OCI-LY1 (cell line): ENCODE results near the gene SLCO2B1.
"Not testable (repeated sequence)": the region's sequence is repeated elsewhere in the genome, so short reads cannot be mapped to it uniquely, and the experiment has no call there.

Experiments
- H2AFZ ChIP-seq: fragments of 200-600 bp; sonication (generic), shearing (Covaris generic); 2 replicates; pipeline ENCODE4 v1.6.0; 2014; ENCODE audit warnings: antibody characterized with exemption, mild to moderate bottlenecking, low read length
- H3F3A ChIP-seq: fragments of 200-600 bp; sonication (generic), shearing (Covaris generic); 2 replicates; pipeline ENCODE4 v1.6.0; 2014; ENCODE audit warnings: mild to moderate bottlenecking, antibody characterized with exemption, low read length, moderate library complexity; ENCODE audit not compliant: insufficient read depth
- H3K27ac ChIP-seq: fragments of 200-600 bp; sonication (generic); 2 replicates; pipeline ENCODE4 v1.5.1; 2014; ENCODE audit warnings: low read length, mixed run types, mild to moderate bottlenecking, low read depth; ENCODE audit not compliant: poor library complexity, severe bottlenecking
- H3K27me3 ChIP-seq: fragments of 200-600 bp; sonication (generic); 2 replicates; pipeline ENCODE4 v1.6.0; 2014; ENCODE audit warnings: antibody characterized with exemption, mild to moderate bottlenecking, low read length, moderate library complexity; ENCODE audit not compliant: insufficient read depth
- H3K36me3 ChIP-seq: fragments of 200-600 bp; sonication (generic); 2 replicates; pipeline ENCODE4 v1.6.1; 2014; ENCODE audit warnings: mild to moderate bottlenecking, antibody characterized with exemption, low read length, moderate library complexity, mixed read lengths; ENCODE audit not compliant: insufficient read depth
- H3K4me1 ChIP-seq: fragments of 200-600 bp; sonication (generic); 2 replicates; pipeline ENCODE4 v1.5.1; 2014; ENCODE audit warnings: mild to moderate bottlenecking, low read length, moderate library complexity; ENCODE audit not compliant: insufficient read depth, severe bottlenecking
- H3K4me2 ChIP-seq: fragments of 200-600 bp; sonication (generic), shearing (Covaris generic); 2 replicates; pipeline ENCODE4 v1.6.1; 2014; ENCODE audit warnings: low read length
- H3K4me3 ChIP-seq: fragments of 200-600 bp; sonication (generic); 2 replicates; pipeline ENCODE4 v1.5.1; 2014; ENCODE audit warnings: low read length, low read depth, mild to moderate bottlenecking, mixed read lengths; ENCODE audit not compliant: poor library complexity, severe bottlenecking
- H3K79me2 ChIP-seq: fragments of 200-600 bp; shearing (Covaris generic); 2 replicates; pipeline ENCODE4 v1.6.1; 2016; ENCODE audit warnings: mixed run types, low read length, mixed read lengths; ENCODE audit not compliant: insufficient read depth
- H3K9ac ChIP-seq: fragments of 200-600 bp; sonication (generic), shearing (Covaris generic); 2 replicates; pipeline ENCODE4 v1.6.1; 2014; ENCODE audit warnings: mild to moderate bottlenecking, low read length, mixed read lengths
- H3K9me2 ChIP-seq: fragments of 200-600 bp; sonication (generic), shearing (Covaris generic); 2 replicates; pipeline ENCODE4 v1.6.1; 2014; ENCODE audit warnings: low read depth, mild to moderate bottlenecking, low read length, mixed read lengths
- H3K9me3 ChIP-seq: fragments of 200-600 bp; shearing (Covaris generic); 2 replicates; pipeline ENCODE4 v1.6.1; 2014; ENCODE audit warnings: low read length, mixed read lengths
- H4K20me1 ChIP-seq: fragments of 200-600 bp; sonication (generic), shearing (Covaris generic); 2 replicates; pipeline ENCODE4 v1.6.0; 2016; ENCODE audit warnings: mild to moderate bottlenecking, low read length; ENCODE audit not compliant: insufficient read depth
- EZH2 ChIP-seq: fragments of 200-600 bp; sonication (generic), shearing (Covaris generic); IDR thresholded peaks from 2 replicates; pipeline ENCODE4 v1.8.0; 2017; ENCODE audit warnings: borderline replicate concordance, mixed run types, mild to moderate bottlenecking, antibody characterized with exemption, low read length, moderate library complexity, mixed read lengths
- TF ChIP-seq, protein P1 (sequence below): fragments of 200-600 bp; sonication (generic), shearing (Covaris generic); IDR thresholded peaks from 2 replicates; pipeline ENCODE4 v1.5.1; 2017; ENCODE audit warnings: mild to moderate bottlenecking, antibody characterized with exemption, low read length, moderate library complexity, mixed read lengths

Gene SLCO2B1

DNA sequence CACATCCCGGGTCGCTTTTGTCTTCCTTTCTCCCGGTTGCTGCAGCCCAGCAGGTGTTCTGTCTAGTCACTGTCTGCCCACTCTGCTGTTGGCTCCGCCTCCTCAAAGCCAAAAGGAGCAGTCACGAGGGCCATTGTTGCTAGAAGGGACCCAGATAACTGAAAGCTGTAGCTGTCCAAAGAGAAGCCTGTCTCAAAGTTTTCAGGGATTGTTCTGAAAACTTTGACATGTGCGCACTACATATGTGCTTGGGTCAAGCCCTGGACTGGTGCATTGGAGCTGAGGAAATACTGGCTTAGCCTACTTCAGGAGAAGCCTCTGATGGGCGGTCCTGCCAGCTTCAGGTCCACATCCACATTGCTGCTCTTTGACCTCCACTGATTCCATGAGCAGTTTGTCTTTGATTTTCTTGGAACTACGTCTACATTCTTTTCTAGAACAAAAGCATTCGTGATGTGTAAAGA is 45.4 kb upstream of the SLCO2B1 start:
- H3K9me3 ChIP-seq = no peaks in the 10 kb centered on the region
- H3K9ac ChIP-seq = no peak overlapping the region
- H3K36me3 ChIP-seq = no peaks in the 10 kb centered on the region
- H3K27ac ChIP-seq = no peak overlapping the region
- H3K27me3 ChIP-seq = no peaks in the 10 kb centered on the region
- H3K4me2 ChIP-seq = no peak overlapping the region
- no peaks in the 10 kb centered on the region for H3K79me2 ChIP-seq
- no peaks in the 10 kb centered on the region for H4K20me1 ChIP-seq
- H3K4me1 ChIP-seq = no peaks in the 10 kb centered on the region
- H3K4me3 ChIP-seq = no peak overlapping the region
- no peak overlapping the region for H2AFZ ChIP-seq
- H3F3A ChIP-seq = 0 out of 2 replicates have a peak, but pooled peaks cover 3% of the 10 kb centered on the region
- TF ChIP-seq, protein P1, sequence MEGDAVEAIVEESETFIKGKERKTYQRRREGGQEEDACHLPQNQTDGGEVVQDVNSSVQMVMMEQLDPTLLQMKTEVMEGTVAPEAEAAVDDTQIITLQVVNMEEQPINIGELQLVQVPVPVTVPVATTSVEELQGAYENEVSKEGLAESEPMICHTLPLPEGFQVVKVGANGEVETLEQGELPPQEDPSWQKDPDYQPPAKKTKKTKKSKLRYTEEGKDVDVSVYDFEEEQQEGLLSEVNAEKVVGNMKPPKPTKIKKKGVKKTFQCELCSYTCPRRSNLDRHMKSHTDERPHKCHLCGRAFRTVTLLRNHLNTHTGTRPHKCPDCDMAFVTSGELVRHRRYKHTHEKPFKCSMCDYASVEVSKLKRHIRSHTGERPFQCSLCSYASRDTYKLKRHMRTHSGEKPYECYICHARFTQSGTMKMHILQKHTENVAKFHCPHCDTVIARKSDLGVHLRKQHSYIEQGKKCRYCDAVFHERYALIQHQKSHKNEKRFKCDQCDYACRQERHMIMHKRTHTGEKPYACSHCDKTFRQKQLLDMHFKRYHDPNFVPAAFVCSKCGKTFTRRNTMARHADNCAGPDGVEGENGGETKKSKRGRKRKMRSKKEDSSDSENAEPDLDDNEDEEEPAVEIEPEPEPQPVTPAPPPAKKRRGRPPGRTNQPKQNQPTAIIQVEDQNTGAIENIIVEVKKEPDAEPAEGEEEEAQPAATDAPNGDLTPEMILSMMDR = no peak
- no peak for TF ChIP-seq EZH2
- no peaks in the 10 kb centered on the region for H3K9me2 ChIP-seq

DNA sequence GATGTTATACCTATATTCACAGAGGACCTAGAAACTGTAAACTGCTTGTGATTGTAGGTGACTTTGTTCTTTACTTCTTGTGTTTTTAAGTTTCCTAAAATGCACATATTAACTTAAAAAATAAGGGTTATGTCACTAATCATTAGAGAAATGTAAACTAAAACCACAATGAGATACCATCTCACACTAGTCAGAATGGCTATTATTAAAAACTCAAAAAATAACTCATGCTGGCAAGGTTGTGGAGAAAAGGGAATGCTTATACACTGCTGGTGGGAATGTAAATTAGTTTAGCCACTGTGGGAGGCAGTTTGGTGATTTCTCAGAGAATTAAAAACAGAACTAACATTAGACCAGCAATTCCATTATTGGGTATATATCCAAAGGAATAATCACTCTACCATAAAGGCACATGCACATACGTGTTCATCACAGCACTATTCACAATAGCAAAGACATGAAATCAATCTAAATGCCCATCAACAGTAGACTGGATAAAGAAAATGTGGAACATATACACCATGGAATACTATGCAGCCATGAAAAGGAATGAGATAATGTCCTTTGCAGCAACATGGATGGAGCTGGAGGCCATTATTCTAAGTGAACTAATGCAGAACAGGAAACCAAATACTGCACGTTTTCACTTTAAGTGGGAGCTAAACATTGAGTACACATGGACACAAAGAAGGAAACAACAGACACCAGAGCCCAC is 44.8 kb upstream of the SLCO2B1 start:
- H3K4me1 ChIP-seq, H3K9me2 ChIP-seq, H3K9ac ChIP-seq, H3K27ac ChIP-seq, H3K79me2 ChIP-seq, H3K4me3 ChIP-seq, H3K36me3 ChIP-seq, H3F3A ChIP-seq, H3K4me2 ChIP-seq, H4K20me1 ChIP-seq, H2AFZ ChIP-seq, H3K9me3 ChIP-seq, H3K27me3 ChIP-seq: not testable (repeated sequence)

DNA sequence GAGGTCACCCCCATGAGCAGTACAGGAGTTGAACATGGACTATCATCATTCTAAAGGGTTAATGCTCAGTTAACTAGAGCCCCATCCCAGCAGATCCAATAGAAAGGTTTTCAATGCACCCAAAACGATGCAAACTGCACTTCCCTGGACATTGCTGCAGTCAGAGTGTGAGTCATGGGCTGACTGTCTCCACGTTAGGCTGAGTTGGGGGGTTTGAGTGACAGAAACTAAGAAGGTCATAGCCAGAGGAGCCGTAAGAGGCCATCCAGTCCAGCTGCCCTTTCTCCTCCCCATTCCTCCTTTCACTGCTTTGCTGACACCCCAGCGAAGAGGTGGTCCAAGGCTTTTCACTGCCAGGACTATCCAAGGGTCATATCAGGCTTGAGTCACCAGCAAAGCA is 43.7 kb upstream of the SLCO2B1 start:
- no peaks in the 10 kb centered on the region for H3K36me3 ChIP-seq
- no peaks in the 10 kb centered on the region for H3K79me2 ChIP-seq
- no peak overlapping the region for H3K4me3 ChIP-seq
- 0 out of 2 replicates have a peak, but pooled peaks cover 2% of the 10 kb centered on the region for H3K9me3 ChIP-seq
- 0 out of 2 replicates have a peak, but pooled peaks cover 2% of the 10 kb centered on the region for H3F3A ChIP-seq
- no peaks in the 10 kb centered on the region for H3K4me1 ChIP-seq
- no peaks in the 10 kb centered on the region for H4K20me1 ChIP-seq
- no peak overlapping the region for H3K27ac ChIP-seq
- TF ChIP-seq EZH2 = no peak
- TF ChIP-seq, protein P1 = no peak
- H3K4me2 ChIP-seq = no peak overlapping the region
- no peak overlapping the region for H2AFZ ChIP-seq
- H3K9ac ChIP-seq = no peak overlapping the region
- no peaks in the 10 kb centered on the region for H3K27me3 ChIP-seq
- H3K9me2 ChIP-seq = no peaks in the 10 kb centered on the region

DNA sequence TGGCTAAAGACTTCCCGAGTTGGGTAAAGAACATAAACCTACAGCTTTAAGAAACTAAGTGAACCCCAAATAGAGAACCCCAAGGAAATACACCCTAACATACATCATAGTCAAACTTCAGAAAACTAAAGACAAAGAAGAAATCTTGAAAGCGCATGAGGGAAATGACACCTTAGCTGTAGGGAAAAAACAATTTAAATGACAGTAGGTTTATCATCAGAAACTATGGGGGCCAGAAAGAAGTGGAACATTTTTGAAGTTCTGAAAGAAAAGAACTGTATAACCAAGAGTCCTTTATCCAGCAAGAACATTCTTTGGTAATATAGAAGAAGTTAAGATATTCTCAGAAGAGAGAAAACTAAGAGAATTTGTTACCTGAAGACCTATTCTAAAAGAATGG is 38.7 kb upstream of the SLCO2B1 start:
- Histone ChIP-seq H3K9me3 (0 out of 2 replicates have a peak, but pooled peaks cover 2% of the 10 kb centered on the region), H3K9me2 (no peaks in the 10 kb centered on the region), H3K79me2 (no peaks in the 10 kb centered on the region), H3K4me2 (no peak overlapping the region), H3K4me3 (no peak overlapping the region), H3K4me1 (no peaks in the 10 kb centered on the region), H3K27me3 (no peaks in the 10 kb centered on the region), H3K27ac (no peak overlapping the region), H3K9ac (no peak overlapping the region), H3F3A (no peaks in the 10 kb centered on the region), H2AFZ (no peak overlapping the region), H4K20me1 (no peaks in the 10 kb centered on the region), H3K36me3 (no peaks in the 10 kb centered on the region)
- TF ChIP-seq EZH2 = no peak
